ENCODE data around the gene B4GALNT1.
"Not testable (repeated sequence)": the region's sequence is repeated elsewhere in the genome, so short reads cannot be mapped to it uniquely, and the experiment has no call there.

Gene B4GALNT1

DNA sequence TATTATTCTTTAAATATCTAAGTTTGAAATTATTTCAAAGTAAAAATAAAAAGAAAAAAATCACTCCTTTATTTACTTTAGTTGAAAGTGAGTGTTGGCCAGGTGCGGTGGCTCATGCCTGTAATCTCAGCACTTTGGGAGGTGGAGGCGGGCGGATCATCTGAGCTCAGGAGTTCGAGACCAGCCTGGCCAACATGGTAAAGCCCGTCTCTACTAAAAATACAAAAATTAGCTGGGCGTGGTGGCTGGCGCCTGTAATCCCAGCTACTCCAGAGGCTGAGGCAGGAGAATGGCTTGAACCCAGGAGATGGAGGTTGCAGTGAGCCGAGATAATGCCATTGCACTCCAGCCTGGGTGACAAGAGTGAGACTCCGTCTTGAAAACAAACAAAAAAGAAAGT lies 3.7 kb upstream of the B4GALNT1 start:
- DNase-seq: not testable (repeated sequence)

DNA sequence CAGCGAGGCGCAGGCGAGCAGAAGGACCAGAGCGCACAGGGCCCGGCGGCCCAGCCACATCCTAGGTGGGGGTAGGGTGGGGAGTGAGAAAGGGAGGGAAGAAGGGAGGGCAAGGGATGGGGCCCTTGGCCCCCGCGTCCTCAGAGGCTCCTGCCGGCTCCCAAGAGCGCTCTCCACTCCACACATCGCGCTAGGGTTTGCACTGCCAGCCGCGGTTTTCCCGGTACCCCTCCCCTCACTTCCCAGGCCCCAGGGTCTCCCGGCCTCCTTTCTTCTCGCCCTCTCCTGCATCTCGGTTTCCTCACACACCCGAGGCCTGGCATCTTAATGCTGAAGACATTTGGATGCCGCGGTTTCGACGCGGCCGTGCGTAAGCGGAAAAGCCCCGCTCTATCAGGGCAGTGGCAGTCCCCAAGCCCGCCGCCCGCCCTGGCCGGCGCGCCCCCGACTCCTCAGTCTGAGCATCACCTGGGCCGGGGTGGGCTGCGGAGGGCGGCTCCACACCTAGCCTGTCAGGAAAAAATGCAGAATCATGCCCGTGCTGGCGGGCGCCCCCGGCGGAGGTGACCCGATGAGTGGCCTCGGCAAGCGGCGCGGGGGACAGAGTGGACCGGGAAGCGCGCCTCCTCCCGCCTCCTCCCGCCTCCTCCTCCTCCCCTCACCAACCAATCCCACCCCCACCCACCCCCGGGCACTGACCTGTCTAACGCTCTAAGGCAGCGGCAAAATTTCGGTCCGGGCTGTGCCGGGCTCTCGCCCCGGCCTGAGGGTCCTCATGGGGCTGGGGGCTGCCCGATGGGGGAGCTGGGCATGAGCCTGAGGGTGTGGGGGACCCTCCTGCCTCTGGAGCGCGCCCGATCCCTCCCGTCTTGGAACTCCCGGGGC lies 686 bp downstream of the B4GALNT1 start:
- peak; percentile 71 for DNase-seq

DNA sequence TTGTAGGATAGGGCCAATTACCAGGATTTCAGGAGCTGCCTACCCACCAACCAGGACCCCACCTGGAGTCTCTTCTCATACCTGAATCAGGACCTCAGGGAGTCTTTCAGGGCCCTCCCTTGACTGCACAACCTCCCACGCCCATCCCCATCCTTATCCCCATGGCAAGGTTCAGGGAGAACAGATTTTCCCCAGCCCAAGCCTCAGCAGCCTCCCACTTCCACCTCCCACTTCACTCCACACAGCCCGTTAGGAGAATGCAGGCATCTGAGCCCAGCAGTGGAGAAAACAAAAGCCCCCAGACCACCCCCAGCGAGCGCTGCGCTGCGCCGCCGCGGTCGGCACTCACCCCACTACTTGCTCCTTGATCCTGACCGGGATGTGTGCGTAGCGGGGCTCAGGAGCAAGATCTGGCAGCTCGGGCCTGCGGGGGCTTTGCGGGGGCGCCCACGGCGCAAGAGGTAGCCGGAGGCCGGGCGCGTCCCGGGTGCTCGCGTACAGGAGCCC lies 1.4 kb downstream of the B4GALNT1 start:
- no peak for DNase-seq

DNA sequence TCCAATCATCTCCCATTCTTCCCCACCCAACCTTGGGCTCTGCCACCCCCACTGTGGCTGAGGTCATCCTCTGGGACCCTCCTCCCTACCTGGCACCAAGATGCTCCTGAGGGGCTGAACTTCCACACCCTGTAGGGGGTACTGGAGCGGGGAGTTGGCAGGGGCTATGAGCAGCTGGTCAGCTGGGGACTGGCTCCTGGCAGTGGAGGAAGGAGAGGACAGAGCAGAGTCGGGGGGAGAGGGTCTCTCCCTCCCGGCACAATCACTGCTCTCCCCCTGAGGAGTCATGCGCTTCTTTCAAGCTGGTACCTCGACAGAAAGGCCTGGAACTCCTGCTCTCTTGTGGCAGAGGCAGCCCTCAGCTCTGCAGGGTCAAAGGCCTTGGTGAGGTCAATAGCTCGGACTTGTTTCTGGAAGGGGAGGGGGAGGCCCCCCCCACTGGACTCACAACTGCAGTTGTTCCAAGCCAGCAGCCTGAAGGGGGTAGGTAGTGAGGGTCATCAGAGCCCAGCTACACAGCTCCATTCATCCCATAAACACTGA lies 2.0 kb downstream of the B4GALNT1 start:
- no peak for DNase-seq

DNA sequence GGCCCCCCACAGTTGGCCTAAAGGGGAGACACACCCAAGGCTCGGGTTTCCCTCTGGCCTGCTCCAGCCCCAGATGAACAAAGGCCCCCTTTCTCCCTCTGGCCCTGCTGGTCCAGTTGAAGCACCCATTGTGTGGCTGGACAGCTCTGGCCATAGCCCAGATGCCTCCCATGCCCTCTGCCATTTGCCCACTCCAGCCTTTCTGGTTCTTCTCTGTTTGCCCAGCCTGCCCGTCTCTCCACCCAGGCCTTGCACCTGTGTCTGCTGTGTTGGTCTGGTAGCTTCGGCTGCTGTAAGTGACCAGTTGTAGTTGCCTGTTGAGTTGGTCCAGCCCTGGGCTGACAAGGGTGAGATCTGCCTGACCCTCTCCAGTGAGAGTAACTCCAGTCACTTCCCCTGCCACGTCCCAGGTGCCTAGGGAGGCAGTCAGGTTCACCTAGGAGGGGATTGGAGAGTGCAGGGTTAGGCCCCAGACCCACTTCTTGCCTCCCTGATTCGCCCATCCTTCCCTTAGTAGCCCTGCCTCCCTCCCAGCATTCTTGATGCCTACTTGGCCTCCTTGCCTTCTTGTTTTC lies 3.0 kb downstream of the B4GALNT1 start:
- no peak for DNase-seq

DNA sequence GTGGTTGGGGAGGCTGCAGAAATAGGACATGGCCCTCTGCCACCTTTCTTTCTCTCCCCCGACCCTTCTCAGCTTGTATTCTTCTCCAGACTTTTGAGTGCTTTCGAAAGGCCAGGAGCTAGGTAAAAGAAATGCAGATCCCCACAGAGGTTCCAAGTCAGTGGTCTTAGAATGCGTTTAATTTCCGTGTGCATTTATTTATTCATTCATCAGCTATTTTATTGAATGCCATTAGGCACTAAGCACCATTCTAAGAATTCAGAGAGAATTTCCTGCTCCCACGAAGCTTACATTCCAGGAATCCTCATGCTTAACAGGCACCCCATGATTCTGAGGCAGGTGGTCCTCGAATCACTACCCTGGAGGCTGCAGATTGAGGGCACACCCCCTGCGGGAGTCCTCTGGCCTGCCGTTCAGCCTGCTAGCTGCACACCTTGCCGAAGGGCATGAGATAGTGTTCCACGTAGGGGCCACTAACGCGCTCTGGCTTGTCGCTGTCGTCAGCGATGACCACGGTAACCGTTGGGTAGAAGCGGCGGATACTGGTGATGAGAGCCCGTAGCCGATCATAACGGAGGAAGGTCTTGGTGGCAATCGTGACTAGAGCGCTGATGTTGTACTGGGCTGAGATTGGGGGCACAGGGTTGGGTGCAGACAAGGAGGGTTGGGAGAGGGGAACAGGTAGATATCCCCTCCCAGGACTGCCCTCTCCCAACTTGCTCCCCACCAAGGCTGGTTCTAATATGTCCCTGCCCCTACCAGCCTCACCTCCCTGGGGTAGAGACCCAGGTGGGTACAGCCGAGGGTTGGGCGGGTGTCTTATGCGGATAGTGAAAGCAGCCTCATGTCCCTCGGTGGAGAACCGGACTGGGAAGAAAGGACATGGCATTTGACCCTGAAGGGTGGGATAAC lies 4.5 kb downstream of the B4GALNT1 start:
- DNase-seq: no peak

DNA sequence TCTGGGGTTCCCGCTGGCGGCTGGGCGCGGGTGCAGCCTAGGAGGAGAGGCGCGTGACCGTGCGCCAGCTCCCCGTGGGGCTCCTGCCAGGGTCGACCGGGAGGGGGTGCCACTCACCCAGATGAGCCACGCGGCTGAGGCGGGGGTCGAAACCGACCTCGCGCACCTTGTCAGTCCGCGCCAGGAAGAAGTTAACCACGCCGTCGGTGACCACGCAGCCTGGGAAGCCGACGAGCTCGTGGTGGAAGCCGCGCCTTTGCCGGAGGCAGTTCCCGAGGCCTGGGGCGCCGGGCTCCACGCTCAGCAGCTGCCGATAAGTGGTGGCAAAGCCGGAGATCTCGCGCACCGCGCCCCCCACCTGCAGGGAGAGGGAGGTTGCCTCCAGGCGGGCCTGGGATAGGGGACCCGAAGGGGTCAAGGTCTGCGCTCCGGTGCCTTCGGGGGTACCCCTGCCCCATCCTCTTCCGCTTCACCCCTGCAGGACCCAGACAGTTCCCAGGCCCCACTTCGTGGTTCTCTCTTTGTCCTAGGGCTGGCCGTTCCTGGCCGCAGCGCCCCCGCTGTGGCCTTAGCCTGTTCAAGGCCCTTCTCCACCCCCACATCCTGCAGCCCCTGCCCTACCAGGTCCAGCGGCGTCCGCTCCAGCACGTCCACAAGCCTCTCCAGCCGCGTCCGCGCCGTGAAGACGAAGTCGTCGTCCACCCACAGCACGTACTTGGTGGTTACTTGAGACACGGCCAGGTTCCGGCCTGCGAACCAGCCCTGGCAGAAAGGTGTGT lies 5.3 kb downstream of the B4GALNT1 start:
- DNase-seq: no peak

DNA sequence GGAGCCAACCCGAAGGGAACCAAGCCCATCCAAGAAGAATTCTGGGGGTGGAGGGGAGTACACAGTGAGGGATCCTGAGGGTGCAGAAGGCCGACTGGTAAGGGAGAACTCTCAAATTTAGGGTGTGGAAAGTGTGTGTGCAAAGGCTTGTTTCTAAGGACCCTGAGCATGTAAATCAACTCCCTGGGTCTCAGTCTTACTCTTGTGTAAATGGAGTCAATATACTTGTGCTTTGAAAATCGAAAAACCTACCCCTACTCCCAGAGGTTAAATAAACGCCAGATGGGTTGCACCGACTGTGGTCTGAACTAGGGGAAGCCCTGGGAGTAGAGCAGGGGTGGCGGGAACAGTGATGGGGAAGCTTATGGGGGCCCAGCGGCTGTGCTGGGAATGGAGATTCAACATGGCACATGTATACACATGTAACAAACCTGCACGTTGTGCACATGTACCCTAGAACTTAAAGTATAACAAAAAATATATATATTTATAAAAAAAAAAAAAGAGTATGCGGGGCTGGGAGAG lies 6.0 kb downstream of the B4GALNT1 start:
- no peak for DNase-seq

DNA sequence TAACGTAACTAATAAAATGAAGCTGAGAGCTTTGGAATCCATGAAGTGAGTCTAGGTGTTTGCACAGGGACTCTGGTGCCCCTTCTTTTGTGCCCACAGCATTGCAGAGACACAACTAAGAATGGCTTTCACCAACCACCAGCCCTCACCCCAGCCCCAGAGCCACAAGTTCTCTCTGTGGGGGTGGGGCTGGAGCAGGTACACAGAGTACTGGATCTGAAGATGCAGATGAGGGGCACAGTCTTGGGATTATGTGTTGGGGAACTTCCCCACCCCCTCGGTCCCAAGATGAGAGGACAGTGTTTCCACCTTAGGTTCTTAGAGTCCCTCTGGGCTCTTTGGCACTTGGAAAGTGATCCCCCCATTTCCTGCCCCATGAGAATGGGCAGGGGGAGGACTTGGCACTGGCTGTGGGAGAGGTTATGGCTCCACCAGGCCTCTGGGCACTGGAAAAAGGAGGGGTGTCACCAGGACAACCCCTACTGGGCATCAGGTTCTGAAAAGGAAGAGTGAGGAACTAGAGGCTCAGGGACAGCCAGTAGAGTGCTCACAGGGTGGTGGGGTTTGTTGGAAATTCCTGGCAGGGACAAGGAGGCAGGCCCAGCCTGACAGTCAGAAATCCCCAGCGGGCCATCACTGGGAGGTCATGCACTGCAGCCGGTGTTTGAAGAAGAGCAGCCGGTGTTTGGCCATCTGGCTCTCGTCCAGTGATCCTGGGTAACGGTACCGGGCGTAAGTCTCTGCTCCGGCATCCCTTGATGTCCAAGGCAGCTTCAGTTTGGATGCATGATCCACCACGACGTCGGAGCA lies 6.7 kb downstream of the B4GALNT1 start:
- DNase-seq: no peak

DNA sequence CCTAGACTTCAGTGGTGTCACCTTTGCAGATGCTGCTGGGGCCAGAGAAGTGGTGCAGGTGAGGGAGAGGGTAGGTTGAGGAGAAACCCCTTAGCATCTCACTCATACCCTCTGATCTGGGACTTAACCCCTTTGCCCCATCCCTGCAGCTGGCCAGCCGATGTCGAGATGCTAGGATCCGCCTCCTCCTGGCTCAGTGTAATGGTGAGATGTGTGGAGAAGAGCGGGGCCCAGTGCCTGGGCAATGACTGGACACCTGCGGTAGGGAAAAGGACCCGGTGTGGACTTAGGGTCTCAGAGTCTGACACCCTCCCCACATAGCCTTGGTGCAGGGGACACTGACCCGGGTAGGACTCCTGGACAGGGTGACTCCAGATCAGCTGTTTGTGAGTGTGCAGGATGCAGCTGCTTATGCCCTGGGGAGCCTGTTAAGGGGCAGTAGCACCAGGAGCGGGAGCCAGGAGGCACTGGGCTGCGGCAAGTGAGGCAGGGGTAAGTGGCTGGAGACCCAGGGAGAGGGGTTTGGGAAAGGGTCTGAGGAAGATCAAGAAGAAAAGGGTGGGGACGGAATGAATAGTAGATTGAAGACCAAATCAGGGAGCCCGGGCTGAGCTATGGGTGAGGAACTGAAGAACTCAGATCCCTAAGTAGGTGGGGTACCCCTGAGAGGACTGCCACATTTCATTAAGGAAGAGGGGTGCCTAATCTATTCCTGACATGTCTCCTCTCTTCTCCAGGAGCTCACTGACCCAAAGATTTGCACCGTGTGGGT lies 7.6 kb downstream of the B4GALNT1 start:
- no peak for DNase-seq

DNA sequence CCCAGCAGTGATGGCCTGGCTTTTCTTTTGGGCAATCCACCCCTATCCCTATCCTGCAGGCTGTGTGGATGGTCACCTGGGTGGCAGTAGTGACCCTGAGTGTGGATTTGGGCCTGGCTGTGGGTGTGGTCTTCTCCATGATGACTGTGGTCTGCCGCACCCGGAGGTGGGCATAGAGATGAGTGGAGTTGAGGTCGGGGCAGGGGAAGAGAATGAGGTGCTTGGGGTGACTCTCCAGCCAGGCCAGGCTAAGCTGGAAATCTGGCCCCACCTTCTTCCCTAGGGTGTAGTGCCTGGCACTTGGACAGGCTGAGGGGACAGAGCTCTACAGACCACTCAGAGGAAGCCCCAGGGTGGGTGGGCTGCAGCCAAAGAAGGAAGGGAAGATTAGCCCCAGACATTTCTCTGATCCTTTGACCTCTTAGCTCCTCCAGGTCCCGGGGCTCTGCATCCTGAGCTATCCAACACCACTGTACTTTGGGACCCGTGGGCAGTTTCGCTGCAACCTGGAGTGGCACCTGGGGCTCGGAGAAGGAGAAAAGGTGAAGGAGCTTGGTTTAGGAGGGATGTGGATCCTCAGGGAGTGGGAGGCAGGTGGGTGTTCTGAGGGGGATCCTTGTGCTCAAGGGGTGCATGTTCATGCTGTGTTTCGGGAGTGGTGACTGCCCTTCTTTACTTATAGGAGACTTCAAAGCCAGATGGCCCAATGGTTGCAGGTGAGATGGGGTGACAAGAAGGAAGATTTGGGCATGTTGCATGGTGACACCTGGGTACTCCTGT lies 8.4 kb downstream of the B4GALNT1 start:
- no peak for DNase-seq

DNA sequence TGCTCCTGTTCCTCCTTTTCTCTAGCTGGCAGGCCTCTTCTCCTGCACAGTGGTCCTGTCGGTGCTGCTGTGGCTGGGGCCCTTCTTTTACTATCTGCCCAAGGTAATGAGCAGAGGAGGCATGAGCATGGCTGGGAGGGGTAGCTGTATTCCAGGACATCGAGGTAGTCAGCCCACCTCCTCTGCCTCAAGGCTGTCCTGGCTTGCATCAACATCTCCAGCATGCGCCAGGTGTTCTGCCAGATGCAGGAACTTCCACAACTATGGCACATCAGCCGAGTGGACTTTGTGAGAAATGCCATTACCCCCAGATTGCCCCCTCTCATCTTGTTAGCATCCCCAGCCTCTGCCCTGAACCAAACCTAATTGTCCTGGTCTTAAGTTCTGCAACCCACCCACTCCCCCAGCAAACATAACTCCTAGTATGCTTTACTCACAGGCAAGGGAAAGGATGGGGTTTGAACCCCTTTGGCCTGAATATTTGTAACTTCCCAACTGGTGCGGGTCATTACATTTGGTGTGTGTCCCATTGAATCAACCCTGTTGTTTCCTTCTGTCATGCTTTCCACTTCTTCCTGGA lies 9.1 kb downstream of the B4GALNT1 start:
- DNase-seq: no peak

DNA sequence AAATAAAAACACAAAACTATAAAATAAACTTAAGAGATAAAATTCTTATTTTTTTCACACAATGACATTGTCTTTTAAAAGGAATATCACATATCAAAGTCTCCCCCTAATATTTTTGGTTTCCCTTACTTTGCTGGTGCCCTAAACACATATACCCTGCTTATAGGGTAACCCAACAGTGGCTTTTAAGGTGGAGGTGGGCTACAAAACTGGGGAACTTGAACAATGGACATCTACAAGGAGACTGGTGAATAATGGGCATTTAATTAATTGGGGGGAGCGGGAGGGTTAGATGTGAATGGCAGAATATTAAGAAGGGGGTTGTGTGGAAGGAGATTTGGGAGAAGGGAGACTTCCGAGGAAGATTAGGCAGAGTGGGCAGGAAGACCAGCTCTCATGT lies 9.6 kb downstream of the B4GALNT1 start:
- DNase-seq: no peak

DNA sequence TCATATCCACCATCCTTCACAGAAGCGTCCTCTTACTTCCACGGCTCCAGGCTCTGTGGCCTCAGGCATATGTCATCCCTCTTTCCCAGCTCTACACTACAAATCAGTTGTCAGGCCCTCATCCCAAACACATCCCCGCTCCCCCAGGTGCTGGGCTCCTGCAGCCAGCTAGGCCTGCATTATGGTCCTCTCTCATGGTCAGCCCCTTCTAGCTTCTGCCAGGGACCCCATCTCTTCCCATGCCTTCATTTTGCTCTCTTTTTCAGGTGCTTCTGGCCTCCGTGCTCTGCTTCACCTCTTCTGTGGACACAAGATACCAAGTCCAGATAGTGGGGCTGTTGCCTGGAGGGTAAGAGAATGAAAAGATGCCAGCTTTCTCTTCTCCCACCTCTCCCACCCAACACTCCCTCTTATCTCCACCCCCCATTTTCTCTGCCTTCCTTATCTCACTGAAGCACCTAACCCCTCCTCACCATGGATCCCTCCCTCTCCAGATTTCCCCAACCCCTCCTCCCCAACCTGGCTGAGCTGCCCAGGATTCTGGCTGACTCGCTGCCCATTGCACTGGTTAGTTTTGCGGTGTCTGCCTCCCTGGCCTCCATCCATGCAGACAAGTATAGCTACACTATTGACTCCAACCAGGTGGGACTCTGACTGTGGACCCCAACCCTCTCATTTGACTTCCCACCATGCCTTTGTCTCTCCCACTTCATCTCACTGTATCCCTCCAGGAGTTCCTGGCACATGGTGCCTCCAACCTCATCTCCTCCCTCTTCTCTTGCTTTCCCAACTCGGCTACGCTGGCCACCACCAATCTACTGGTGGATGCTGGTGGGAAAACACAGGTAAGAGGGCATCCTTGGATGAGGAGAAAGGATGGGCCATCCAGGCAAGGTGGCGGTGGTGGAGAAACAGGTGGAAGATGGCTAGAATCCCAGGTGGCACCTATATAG lies 10.4 kb downstream of the B4GALNT1 start:
- no peak for DNase-seq

DNA sequence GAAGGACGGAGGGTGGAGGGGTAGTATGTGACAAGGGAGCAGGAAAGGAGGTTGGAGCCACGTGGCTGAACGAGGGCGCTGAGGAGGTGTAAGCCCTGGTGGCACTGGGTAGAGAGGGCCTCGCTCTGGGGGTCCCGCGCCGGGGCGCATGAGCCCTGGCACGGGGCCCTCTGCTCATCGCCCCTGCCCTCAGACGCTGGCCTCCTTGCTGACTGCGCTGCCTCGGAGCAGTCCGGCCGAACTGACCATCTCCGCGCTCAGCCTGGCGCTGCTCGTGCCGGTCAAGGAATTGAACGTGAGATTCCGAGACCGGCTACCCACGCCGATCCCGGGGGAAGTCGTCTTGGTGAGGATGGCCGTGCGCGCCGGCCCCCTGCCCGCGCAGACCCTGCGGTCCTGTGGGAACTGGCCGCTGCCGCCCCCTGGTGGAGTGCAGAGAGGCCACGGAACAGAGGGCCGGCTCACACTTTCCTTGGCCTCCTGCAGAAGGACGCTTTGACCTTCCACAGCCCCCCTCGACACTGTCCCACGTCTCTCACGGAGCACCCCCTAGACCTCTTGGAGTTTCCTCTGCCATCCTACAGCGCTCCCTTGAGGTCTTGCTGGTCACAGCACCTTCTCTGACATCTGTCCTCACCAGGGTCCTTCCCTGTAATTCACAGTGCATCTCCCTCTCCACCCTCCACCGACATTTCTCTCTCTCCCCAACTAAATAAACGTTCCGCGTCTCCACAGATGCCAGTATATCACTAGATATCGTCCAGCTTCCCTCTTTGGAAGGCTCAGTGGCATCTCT lies 11.3 kb downstream of the B4GALNT1 start:
- DNase-seq: peak; percentile 76

DNA sequence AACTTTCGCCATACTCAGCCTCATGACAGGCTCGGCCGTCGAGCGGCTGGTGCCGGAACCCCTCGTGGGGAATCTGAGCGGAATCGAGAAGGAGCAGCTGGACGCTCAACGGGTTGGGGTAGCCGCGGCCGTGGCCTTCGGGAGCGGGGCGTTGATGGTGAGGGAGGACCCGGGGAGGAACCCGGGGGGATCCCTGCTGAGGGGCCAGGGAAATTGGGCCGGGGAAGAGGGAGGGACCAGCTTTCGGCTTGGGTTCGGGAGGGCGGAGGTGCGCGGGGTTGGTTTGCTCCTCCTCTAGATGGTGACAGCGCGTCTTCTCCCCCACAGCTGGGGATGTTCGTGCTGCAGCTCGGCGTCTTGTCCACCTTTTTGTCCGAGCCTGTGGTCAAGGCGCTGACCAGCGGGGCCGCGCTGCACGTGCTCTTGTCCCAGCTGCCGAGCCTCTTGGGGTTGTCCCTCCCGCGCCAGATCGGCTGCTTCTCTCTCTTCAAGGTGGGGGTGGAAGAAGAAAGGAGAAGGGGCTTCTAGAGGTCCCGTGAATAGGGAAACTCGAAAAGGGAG lies 12.0 kb downstream of the B4GALNT1 start:
- DNase-seq: peak; percentile 58
